K562 (cell line): ENCODE data around the gene RABIF. TPM values are rescaled to one million over a fixed set of nuclear protein-coding genes. Genes with fewer than 3 reads are reported as not detected.

Experiments
- CREB1 ChIP-seq, 2 experiments: sonication (generic) in 1 of 2; formaldehyde crosslinking in 1 of 2; IDR thresholded peaks; 2 replicates each; pipeline versions ENCODE4 v1.6.1 to v1.8.0; 2012 to 2022; ENCODE audit warnings: inconsistent platforms in 1 of 2, mild to moderate bottlenecking in 1 of 2, missing genetic modification reagents in 1 of 2, moderate library complexity in 1 of 2
- EP400 ChIP-seq: fragments of 450-650 bp; IDR thresholded peaks from 2 replicates; pipeline ENCODE4 v1.6.1; 2017; ENCODE audit warnings: antibody characterized with exemption, mild to moderate bottlenecking, moderate library complexity
- ETV5 ChIP-seq: sonication (generic); formaldehyde crosslinking; IDR thresholded peaks from 2 replicates; pipeline ENCODE4 v1.4.0; 2020; ENCODE audit warnings: low read depth, mild to moderate bottlenecking, missing genetic modification reagents
- PKNOX1 ChIP-seq: fragments of 450-650 bp; IDR thresholded peaks from 2 replicates; pipeline ENCODE4 v1.6.1; 2016
- RBFOX2 ChIP-seq: fragments of 200-400 bp; formaldehyde crosslinking; IDR thresholded peaks from 2 replicates; pipeline ENCODE4 v1.6.1; 2017; ENCODE audit warnings: low read depth, mild to moderate bottlenecking, low read length, moderate library complexity
- SMARCB1 ChIP-seq: IDR thresholded peaks from 2 replicates; pipeline ENCODE4 v1.6.1; 2011; ENCODE audit warnings: improper control_type of control experiment, low read depth; ENCODE audit not compliant: insufficient read length
- SRSF7 ChIP-seq: fragments of 200-400 bp; formaldehyde crosslinking; optimal IDR thresholded peaks from 2 replicates; pipeline ENCODE3; 2017; ENCODE audit warnings: mild to moderate bottlenecking, low read depth, low read length
- ZNF134 ChIP-seq: fragments of 250-450 bp; sonication (Bioruptor Pico); conservative IDR thresholded peaks from 2 replicates; pipeline ENCODE4 v1.4.0; 2020
- ZNF707 ChIP-seq: fragments of 250-450 bp; sonication (Bioruptor Pico); conservative IDR thresholded peaks from 2 replicates; pipeline ENCODE4 v1.8.0; 2022; ENCODE audit warnings: inconsistent platforms, mild to moderate bottlenecking, moderate library complexity
- polyA plus RNA-seq, 8 experiments: library from polyadenylated mRNA; depleted of rRNA in 4 of 8; stranded (reverse) in 5 of 8; unstranded in 3 of 8; fragments of >200 nt; fragmentation: Nextera tagmentation in 2 of 8; fragmentation: Illumina TruSeq in 1 of 8; extraction: Ambion mirVana in 2 of 8; extraction: Trizol in 1 of 8; gene quantifications; 2 replicates each; pipeline versions ENCODE4 v1.2.1 to v1.2.3, GENCODE V29; 2011 to 2014; ENCODE audit warnings: inconsistent platforms in 1 of 8, missing spikeins in 1 of 8
- total RNA-seq, 7 experiments: library from RNA; depleted of rRNA in 6 of 7; stranded (reverse); fragments of >200 nt in 6 of 7; fragmentation: Illumina TruSeq in 2 of 7; extraction: Trizol in 2 of 7; gene quantifications; 2 replicates each; pipeline versions ENCODE4 v1.2.1 to v1.2.3, GENCODE V29; 2011 to 2021; ENCODE audit warnings: low replicate concordance in 1 of 7
- TF ChIP-seq, protein P1 (sequence below), 2 experiments: fragments of 150-350 bp in 1 of 2; IDR thresholded peaks; 2 replicates each; pipeline ENCODE4 v1.6.1; 2012 to 2016; ENCODE audit warnings: low read depth in 2 of 2, low read length in 2 of 2, mild to moderate bottlenecking in 1 of 2, moderate library complexity in 1 of 2

RABIF gene
- total and polyA plus RNA-seq, 9 of the 15 experiments (the other 6 are each of a cell fraction or from before 2014, with no cell fraction given) = 7.4 to 20.1 (median 11.0) TPM

DNA sequence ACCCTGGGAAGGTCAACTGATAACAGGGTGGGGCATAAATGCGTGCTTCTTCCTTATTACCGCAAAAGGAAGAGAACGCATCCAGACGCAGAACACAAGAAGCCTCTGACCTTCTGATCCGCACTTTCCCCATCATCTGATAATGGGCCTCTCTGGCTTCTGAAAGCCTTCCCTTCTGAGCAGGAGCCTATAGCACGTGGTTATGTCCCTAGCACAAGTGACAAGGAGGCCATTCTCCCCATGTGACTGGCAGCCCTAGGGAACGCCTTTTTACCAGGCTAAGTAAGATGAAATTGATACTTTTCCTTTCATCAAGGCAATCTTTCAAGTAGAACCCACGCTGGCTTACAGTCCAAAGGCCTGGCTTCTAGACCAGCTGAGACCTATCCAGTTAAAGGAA is 34.2 kb downstream of the RABIF start (continued):
- TF ChIP-seq ETV5 (CRISPR knock-in tag) (0 out of 2 replicates have a peak, but pooled peaks have one; percentile 29), SMARCB1 (no peak), ZNF134 (CRISPR knock-in tag) (no peak), ZNF707 (CRISPR knock-in tag) (no peak), CREB1 (IDR thresholded peaks at IDR 0.05) (no peak), CREB1 (CRISPR knock-in tag; IDR thresholded peaks at IDR 0.05) (no peak), RBFOX2 (no peak), SRSF7 (no peak), PKNOX1 (peak; percentile 22; the same call in 1 of the 2 replicates), EP400 (no peak)
- TF ChIP-seq, protein P1, sequence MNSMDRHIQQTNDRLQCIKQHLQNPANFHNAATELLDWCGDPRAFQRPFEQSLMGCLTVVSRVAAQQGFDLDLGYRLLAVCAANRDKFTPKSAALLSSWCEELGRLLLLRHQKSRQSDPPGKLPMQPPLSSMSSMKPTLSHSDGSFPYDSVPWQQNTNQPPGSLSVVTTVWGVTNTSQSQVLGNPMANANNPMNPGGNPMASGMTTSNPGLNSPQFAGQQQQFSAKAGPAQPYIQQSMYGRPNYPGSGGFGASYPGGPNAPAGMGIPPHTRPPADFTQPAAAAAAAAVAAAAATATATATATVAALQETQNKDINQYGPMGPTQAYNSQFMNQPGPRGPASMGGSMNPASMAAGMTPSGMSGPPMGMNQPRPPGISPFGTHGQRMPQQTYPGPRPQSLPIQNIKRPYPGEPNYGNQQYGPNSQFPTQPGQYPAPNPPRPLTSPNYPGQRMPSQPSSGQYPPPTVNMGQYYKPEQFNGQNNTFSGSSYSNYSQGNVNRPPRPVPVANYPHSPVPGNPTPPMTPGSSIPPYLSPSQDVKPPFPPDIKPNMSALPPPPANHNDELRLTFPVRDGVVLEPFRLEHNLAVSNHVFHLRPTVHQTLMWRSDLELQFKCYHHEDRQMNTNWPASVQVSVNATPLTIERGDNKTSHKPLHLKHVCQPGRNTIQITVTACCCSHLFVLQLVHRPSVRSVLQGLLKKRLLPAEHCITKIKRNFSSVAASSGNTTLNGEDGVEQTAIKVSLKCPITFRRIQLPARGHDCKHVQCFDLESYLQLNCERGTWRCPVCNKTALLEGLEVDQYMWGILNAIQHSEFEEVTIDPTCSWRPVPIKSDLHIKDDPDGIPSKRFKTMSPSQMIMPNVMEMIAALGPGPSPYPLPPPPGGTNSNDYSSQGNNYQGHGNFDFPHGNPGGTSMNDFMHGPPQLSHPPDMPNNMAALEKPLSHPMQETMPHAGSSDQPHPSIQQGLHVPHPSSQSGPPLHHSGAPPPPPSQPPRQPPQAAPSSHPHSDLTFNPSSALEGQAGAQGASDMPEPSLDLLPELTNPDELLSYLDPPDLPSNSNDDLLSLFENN (IDR thresholded peaks at IDR 0.05; ENCODE audit: low read depth in 2 of 2, low read length in 2 of 2) = no peak
